Keratinocyte (primary cell): Measurements from ENCODE around the gene CD274. TPM values are rescaled to one million over a fixed set of nuclear protein-coding genes. Genes with fewer than 3 reads are reported as not detected.

Experiments
- DNase-seq: peaks from one replicate; pipeline ENCODE4 v3.0.0-alpha.2; 2011; ENCODE audit warnings: low read depth, missing footprints, low spot score
- FAIRE-seq: peaks from 2 replicates; lab custom pipeline; 2011; peaks lifted over from hg19 to GRCh38; lab: Jason Lieb, UNC
- H2AFZ ChIP-seq: 2 replicates; pipeline ENCODE4 v1.6.0; 2012; ENCODE audit warnings: low read length, control low read depth, inconsistent platforms; ENCODE audit not compliant: control insufficient read depth
- H3K27ac ChIP-seq: 2 replicates; pipeline ENCODE4 v1.5.1; 2011; ENCODE audit warnings: low read length; ENCODE audit not compliant: control insufficient read depth, insufficient read depth
- H3K27me3 ChIP-seq: 3 replicates; pipeline ENCODE4 v1.6.0; 2011; ENCODE audit warnings: low read length; ENCODE audit not compliant: control insufficient read depth, insufficient read depth; ENCODE audit errors: extremely low read depth
- H3K36me3 ChIP-seq, 2 experiments: 2 replicates in 1 of 2; 3 replicates in 1 of 2; pipeline ENCODE4 v1.5.1; 2011; ENCODE audit warnings: low read length in 2 of 2, mild to moderate bottlenecking in 1 of 2; ENCODE audit not compliant: control insufficient read depth in 2 of 2, insufficient read depth in 2 of 2; ENCODE audit errors: extremely low read depth in 1 of 2
- H3K4me1 ChIP-seq: 3 replicates; pipeline ENCODE4 v1.5.1; 2011; ENCODE audit warnings: low read length; ENCODE audit not compliant: control insufficient read depth, insufficient read depth; ENCODE audit errors: extremely low read depth
- H3K4me2 ChIP-seq: 3 replicates; pipeline ENCODE4 v1.6.0; 2011; ENCODE audit warnings: low read depth, low read length; ENCODE audit not compliant: control insufficient read depth, insufficient read depth; ENCODE audit errors: extremely low read depth
- H3K4me3 ChIP-seq, 3 experiments: fragments of 200-600 bp in 1 of 3; sonication (generic) in 1 of 3; 2 replicates in 2 of 3; 3 replicates in 1 of 3; pipeline ENCODE4 v1.5.1; 2011 to 2016; ENCODE audit warnings: low read length in 3 of 3, mild to moderate bottlenecking in 3 of 3, control low read depth in 2 of 3, inconsistent platforms in 1 of 3, low read depth in 1 of 3, mixed read lengths in 1 of 3, mixed run types in 1 of 3, moderate library complexity in 1 of 3; ENCODE audit not compliant: control insufficient read depth in 2 of 3, insufficient read depth in 2 of 3; ENCODE audit errors: extremely low read depth in 1 of 3
- H3K79me2 ChIP-seq: 2 replicates; pipeline ENCODE4 v1.6.0; 2012; ENCODE audit warnings: low read length; ENCODE audit not compliant: control insufficient read depth, insufficient read depth
- H3K9ac ChIP-seq: 3 replicates; pipeline ENCODE4 v1.6.0; 2011; ENCODE audit warnings: low read length; ENCODE audit not compliant: control insufficient read depth, insufficient read depth; ENCODE audit errors: extremely low read depth
- H3K9me1 ChIP-seq: 3 replicates; pipeline ENCODE4 v1.6.0; 2011; ENCODE audit warnings: low read length; ENCODE audit not compliant: control insufficient read depth, insufficient read depth; ENCODE audit errors: extremely low read depth
- H3K9me3 ChIP-seq: 2 replicates; pipeline ENCODE4 v1.5.1; 2012; ENCODE audit warnings: low read depth, low read length; ENCODE audit not compliant: control insufficient read depth
- H4K20me1 ChIP-seq: 3 replicates; pipeline ENCODE4 v1.6.0; 2011; ENCODE audit warnings: low read length; ENCODE audit not compliant: control insufficient read depth, insufficient read depth; ENCODE audit errors: extremely low read depth
- EZH2 ChIP-seq: IDR thresholded peaks from one replicate; pipeline ENCODE4 v1.6.1; 2012; ENCODE audit warnings: inconsistent platforms, mild to moderate bottlenecking, low read length, moderate library complexity
- dilution Hi-C: fragments of 300-500 bp; cut with MboI; formaldehyde crosslinking; loops from one replicate; pipeline ENCODE4 v1.7.0; 2020; ENCODE audit warnings: low sequenced_read_pairs; ENCODE audit not compliant: extremely low pct_ligation_motif_present
- polyA minus RNA-seq, 3 experiments: library from RNA; depleted of rRNA, polyadenylated mRNA; stranded (reverse); fragments of >200 nt; gene quantifications; 1 replicate in 1 of 3; 2 replicates in 1 of 3; 3 replicates in 1 of 3; pipeline ENCODE4 v1.2.3, GENCODE V29; 2011
- polyA plus RNA-seq, 5 experiments: library from polyadenylated mRNA; depleted of rRNA in 3 of 5; stranded (reverse) in 3 of 5; stranded (forward) in 1 of 5; unstranded in 1 of 5; fragments of >200 nt; gene quantifications; 1 replicate in 1 of 5; 2 replicates in 3 of 5; 3 replicates in 1 of 5; pipeline versions ENCODE4 v1.2.1 to v1.2.3, GENCODE V29; 2011 to 2012; ENCODE audit warnings: missing spikeins in 2 of 5, low read depth in 1 of 5, low replicate concordance in 1 of 5
- TF ChIP-seq, protein P1 (sequence below), 3 experiments: IDR thresholded peaks in 1 of 3; conservative IDR thresholded peaks in 1 of 3; optimal IDR thresholded peaks in 1 of 3; 2 replicates in 2 of 3; 3 replicates in 1 of 3; pipeline versions ENCODE3 to v1.5.1; 2011; ENCODE audit warnings: low read length in 3 of 3, mild to moderate bottlenecking in 3 of 3, moderate library complexity in 2 of 3, control low read depth in 1 of 3, inconsistent platforms in 1 of 3; ENCODE audit not compliant: insufficient read depth in 2 of 3; ENCODE audit errors: extremely low read depth in 1 of 3

CD274 gene
- polyA plus RNA-seq: 15.5 to 36.3 TPM (median 18.9 TPM) in 3 replicates
- 6.5 TPM for polyA plus RNA-seq (2011; ENCODE audit: low read depth)
- 5.3 and 9.9 TPM in 2 replicates for polyA plus RNA-seq (2011; cell fraction: cytosol; rRNA removed)
- polyA plus RNA-seq (2011; cell fraction: nucleus; rRNA removed): 27.2 and 41.4 TPM in 2 replicates
- polyA plus RNA-seq (2012; ENCODE audit: low replicate concordance): 2.8 and 14.6 TPM in 2 replicates
- polyA minus RNA-seq: 7.4 to 35.5 TPM (median 7.6 TPM) in 3 replicates
- 3.6 TPM for polyA minus RNA-seq (2011; cell fraction: cytosol; rRNA and poly(A)+ RNA removed)
- polyA minus RNA-seq (2011; cell fraction: nucleus; rRNA and poly(A)+ RNA removed): 7.8 and 21.7 TPM in 2 replicates

- no peaks in the 10 kb centered on the region for H4K20me1 ChIP-seq
- H3K9me3 ChIP-seq: no peaks in the 10 kb centered on the region
- H3K4me2 ChIP-seq: peak within 1 kb of the TSS; percentile 99
- H3K9me1 ChIP-seq: no peaks in the 10 kb centered on the region
- H3K27me3 ChIP-seq: no peaks in the 10 kb centered on the region
- FAIRE-seq: peak; percentile 96
- peaks cover 59% of the 10 kb centered on the region for H3K79me2 ChIP-seq
- TF ChIP-seq, protein P1, sequence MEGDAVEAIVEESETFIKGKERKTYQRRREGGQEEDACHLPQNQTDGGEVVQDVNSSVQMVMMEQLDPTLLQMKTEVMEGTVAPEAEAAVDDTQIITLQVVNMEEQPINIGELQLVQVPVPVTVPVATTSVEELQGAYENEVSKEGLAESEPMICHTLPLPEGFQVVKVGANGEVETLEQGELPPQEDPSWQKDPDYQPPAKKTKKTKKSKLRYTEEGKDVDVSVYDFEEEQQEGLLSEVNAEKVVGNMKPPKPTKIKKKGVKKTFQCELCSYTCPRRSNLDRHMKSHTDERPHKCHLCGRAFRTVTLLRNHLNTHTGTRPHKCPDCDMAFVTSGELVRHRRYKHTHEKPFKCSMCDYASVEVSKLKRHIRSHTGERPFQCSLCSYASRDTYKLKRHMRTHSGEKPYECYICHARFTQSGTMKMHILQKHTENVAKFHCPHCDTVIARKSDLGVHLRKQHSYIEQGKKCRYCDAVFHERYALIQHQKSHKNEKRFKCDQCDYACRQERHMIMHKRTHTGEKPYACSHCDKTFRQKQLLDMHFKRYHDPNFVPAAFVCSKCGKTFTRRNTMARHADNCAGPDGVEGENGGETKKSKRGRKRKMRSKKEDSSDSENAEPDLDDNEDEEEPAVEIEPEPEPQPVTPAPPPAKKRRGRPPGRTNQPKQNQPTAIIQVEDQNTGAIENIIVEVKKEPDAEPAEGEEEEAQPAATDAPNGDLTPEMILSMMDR (optimal IDR thresholded peaks at IDR 0.05 in 1 of 3, IDR thresholded peaks at IDR 0.05 in 1 of 3, conservative IDR thresholded peaks at IDR 0.05 in 1 of 3; ENCODE audit: extremely low read depth in 1 of 3, insufficient read depth in 2 of 3, low read length in 3 of 3): peak; percentile 65 to 87 (median 81)
- no peak for TF ChIP-seq EZH2
- H3K9ac ChIP-seq: peak within 1 kb of the TSS; percentile 74
- no peak for DNase-seq
- peak within 1 kb of the TSS; percentile 52 to 99 (median 93) for H3K4me3 ChIP-seq
- no peaks in the 10 kb centered on the region for H3K36me3 ChIP-seq
- peaks cover 69% of the 10 kb centered on the region for H3K4me1 ChIP-seq
- H2AFZ ChIP-seq: peak within 1 kb of the TSS; percentile 75
- H3K27ac ChIP-seq: peak within 1 kb of the TSS; percentile 73
- dilution Hi-C loops: no loop called here
Observed at GRCh38 chr9:5450359-5451091, at the start of gene CD274. CD274 (plus strand) TSS chr9:5450542; CDS start chr9:5456114, 5,572 bp downstream.

- Histone ChIP-seq H3K79me2 (no peaks in the 10 kb centered on the region), H3K4me2 (no peak overlapping the region), H3K4me1 (no peaks in the 10 kb centered on the region), H3K9me1 (no peaks in the 10 kb centered on the region), H3K27me3 (no peaks in the 10 kb centered on the region), H3K9me3 (no peaks in the 10 kb centered on the region), H2AFZ (no peak overlapping the region), H3K36me3 (no peaks in the 10 kb centered on the region), H3K9ac (no peak overlapping the region), H3K4me3 (no peak overlapping the region), H4K20me1 (no peaks in the 10 kb centered on the region), H3K27ac (no peak overlapping the region)
- TF ChIP-seq, protein P1 (optimal IDR thresholded peaks at IDR 0.05 in 1 of 3, IDR thresholded peaks at IDR 0.05 in 1 of 3, conservative IDR thresholded peaks at IDR 0.05 in 1 of 3; ENCODE audit: extremely low read depth in 1 of 3, insufficient read depth in 2 of 3, low read length in 3 of 3): no peak
- TF ChIP-seq EZH2: no peak
- dilution Hi-C loops: no loop called here
- DNase-seq: no peak
- FAIRE-seq: no peak
Observed at GRCh38 chr9:5402217-5402616, 48.1 kb upstream of the CD274 start.
